Ectodermal cell (in vitro differentiated cells): ENCODE data around the gene DSN1. TPM values are rescaled to one million over a fixed set of nuclear protein-coding genes. Genes with fewer than 3 reads are reported as not detected.
A peak's percentile ranks its signal among the peaks of the same experiment; 100 is the strongest.

Experiments
- H3K27ac ChIP-seq: 2 replicates; pipeline ENCODE4 v1.7.0; 2013; ENCODE audit warnings: mild to moderate bottlenecking, low read depth, low read length; ENCODE audit not compliant: insufficient read depth, poor library complexity, severe bottlenecking
- H3K27me3 ChIP-seq: 2 replicates; pipeline ENCODE4 v1.7.0; 2013; ENCODE audit warnings: mild to moderate bottlenecking, low read length; ENCODE audit not compliant: insufficient read depth, control insufficient read depth, poor library complexity, severe bottlenecking
- H3K36me3 ChIP-seq: one replicate; pipeline ENCODE4 v1.7.0; 2013; ENCODE audit warnings: low read length; ENCODE audit not compliant: control insufficient read depth, insufficient read depth
- H3K4me1 ChIP-seq: one replicate; pipeline ENCODE4 v1.7.0; 2013; ENCODE audit warnings: low read length; ENCODE audit not compliant: control insufficient read depth, insufficient read depth
- H3K4me3 ChIP-seq: 2 replicates; pipeline ENCODE4 v1.7.0; 2013; ENCODE audit warnings: low read depth, low read length, control low read depth; ENCODE audit not compliant: insufficient read depth
- H3K9me3 ChIP-seq: 2 replicates; pipeline ENCODE4 v1.7.0; 2013; ENCODE audit warnings: mild to moderate bottlenecking, low read length, moderate library complexity; ENCODE audit not compliant: control insufficient read depth
- WGBS, 2 experiments: methylation state at CpG; one replicate each; pipeline ENCODE4 v1.1.7; 2013; ENCODE audit warnings: missing lambda C conversion rate in 2 of 2; 5-methylcytosine and 5-hydroxymethylcytosine counted together
- polyA plus RNA-seq, 4 experiments: library from polyadenylated mRNA; stranded (reverse); fragments of 50-300 nt; gene quantifications; one replicate each; pipeline ENCODE4 v1.2.3, GENCODE V29; 2013

Gene DSN1
- polyA plus RNA-seq (2013, experiment 1 of 4) = 35.8 TPM
- polyA plus RNA-seq (2013, experiment 2 of 4) = 37.2 TPM
- polyA plus RNA-seq (2013, experiment 3 of 4) = 28.6 TPM
- 29.3 TPM for polyA plus RNA-seq (2013, experiment 4 of 4)

DNA sequence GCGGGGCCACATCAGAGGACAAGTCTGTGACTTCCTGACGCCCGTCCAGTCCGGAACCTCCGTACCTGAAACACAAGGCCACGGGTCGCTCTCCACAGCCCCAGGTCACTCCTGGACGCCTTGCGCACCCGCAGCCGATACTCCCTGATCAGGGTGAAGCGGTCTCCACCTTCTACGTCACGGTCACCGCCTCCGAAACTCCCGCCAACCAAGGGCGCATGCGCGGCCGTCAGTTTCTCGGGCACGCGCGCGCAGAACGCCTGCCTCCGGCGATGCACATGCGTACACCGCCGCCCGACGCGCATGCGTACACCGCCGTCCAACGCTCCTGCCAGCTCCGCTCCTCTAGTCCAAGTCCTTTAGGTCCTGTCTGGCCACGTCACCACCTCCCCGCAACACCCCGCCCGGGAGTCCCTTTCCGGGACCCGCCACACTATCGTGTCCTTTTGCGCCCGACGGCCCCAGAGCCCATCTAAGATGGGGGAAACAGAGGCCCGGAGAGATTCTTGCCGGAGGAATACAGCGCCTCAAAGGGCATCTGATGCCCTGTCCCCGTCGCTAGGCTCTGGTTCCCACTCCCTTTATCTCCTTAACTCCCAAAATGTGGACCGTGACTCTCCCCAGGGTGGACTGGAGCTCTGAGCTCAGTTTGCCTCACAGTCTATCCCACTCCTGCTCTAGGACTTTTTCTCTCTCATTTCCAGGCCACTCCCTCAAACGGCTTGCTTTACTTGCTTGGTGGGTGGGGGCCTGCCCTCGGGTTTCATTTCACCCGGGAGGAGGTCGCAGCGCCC is at the start of gene DSN1:
Gene DSN1 (minus strand): TSS at position 167 of the 794 bp plus-strand sequence. CDS start 2,305 bp downstream, outside the sequence.
- Histone ChIP-seq H3K4me3 (peak within 1 kb of the TSS; percentile 75), H3K36me3 (no peaks in the 10 kb centered on the region), H3K9me3 (no peaks in the 10 kb centered on the region), H3K27ac (peak within 1 kb of the TSS; percentile 61), H3K4me1 (no peaks in the 10 kb centered on the region), H3K27me3 (no peaks in the 10 kb centered on the region)
- 0% methylated on average over 61 of the region's 61 CpGs for WGBS, 2 experiments

DNA sequence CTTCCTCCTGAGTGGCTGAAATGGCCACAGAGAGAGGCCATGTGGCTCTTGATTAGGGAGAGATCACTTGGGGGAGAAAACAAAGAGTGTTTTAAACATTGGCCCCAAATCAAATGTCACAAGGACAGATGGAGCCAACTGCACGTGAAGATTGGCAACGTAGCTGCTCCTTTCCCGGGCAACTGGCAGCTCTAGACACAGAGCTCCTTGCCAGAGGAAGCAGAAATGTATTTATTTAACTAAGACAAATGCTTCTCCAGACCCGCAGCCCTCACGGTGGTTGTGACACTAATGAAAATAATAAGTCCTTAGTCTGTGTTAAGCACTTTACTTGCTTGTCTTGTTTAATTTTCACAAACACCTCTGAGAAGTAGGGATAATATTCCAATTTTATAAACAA is 49.6 kb upstream of the DSN1 start:
- no peak overlapping the region for H3K4me3 ChIP-seq
- no peaks in the 10 kb centered on the region for H3K27me3 ChIP-seq
- no peaks in the 10 kb centered on the region for H3K9me3 ChIP-seq
- WGBS, 2 experiments = 95 to 98% methylated on average over 5 of the region's 5 CpGs
- H3K4me1 ChIP-seq = peaks cover 8% of the 10 kb centered on the region
- no peak overlapping the region for H3K27ac ChIP-seq
- H3K36me3 ChIP-seq = peaks cover 10% of the 10 kb centered on the region

DNA sequence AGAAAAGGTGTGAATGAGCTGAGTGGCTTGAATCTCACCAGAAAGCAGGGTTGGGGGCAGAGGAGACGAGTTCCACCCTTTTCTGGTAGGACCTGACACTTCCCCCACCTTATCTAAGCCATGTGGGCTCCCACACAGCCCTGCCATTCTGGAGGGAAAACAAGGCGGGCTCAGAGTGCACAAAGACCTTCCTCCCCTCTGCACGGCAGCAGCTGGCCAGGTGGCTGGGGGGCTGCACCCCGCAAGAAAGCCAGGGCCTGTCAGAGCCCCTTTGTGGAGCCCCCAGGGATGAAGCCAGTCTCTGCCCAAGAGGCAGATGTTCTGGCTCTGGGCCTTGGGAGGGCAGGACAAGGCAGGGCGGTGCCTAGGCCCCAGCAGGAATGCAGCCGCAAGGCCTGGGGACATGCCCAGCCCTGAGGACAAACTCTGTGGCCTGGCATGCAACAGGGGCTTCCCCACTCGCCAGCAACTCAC is 48.4 kb upstream of the DSN1 start:
- peaks cover 6% of the 10 kb centered on the region for H3K36me3 ChIP-seq

GRCh38 chr20:36820928-36821327 is 47.4 kb upstream of the DSN1 start:
- Histone ChIP-seq H3K36me3 (peaks cover 14% of the 10 kb centered on the region), H3K27me3 (no peaks in the 10 kb centered on the region), H3K4me3 (no peak overlapping the region), H3K4me1 (peaks cover 8% of the 10 kb centered on the region), H3K27ac (no peak overlapping the region), H3K9me3 (no peaks in the 10 kb centered on the region)
- 88 to 98% methylated on average over 5 of the region's 5 CpGs for WGBS, 2 experiments

More for the DNA sequence above, 48.4 kb upstream of the DSN1 start:
- Histone ChIP-seq H3K27me3 (no peaks in the 10 kb centered on the region), H3K9me3 (no peaks in the 10 kb centered on the region), H3K4me1 (peaks cover 8% of the 10 kb centered on the region), H3K27ac (no peak overlapping the region), H3K4me3 (no peak overlapping the region)
- 73 to 76% methylated on average over 7 of the region's 7 CpGs for WGBS, 2 experiments

- H3K4me1 ChIP-seq = peaks cover 8% of the 10 kb centered on the region
- no peaks in the 10 kb centered on the region for H3K9me3 ChIP-seq
- WGBS, 2 experiments = 29 to 45% methylated on average over 1 of the region's 1 CpG
- H3K4me3 ChIP-seq = no peak overlapping the region
- H3K36me3 ChIP-seq = peaks cover 23% of the 10 kb centered on the region
- H3K27me3 ChIP-seq = no peaks in the 10 kb centered on the region
- peak overlapping the region; percentile 50 for H3K27ac ChIP-seq
Observed at GRCh38 chr20:36820073-36820472, 46.5 kb upstream of the DSN1 start.

- Histone ChIP-seq H3K27me3 (no peaks in the 10 kb centered on the region), H3K27ac (peak overlapping the region; percentile 50), H3K36me3 (peaks cover 26% of the 10 kb centered on the region), H3K4me1 (peaks cover 8% of the 10 kb centered on the region), H3K4me3 (no peak overlapping the region), H3K9me3 (no peaks in the 10 kb centered on the region)
- WGBS, 2 experiments = 35 to 36% methylated on average over 5 of the region's 5 CpGs
Observed at GRCh38 chr20:36819659-36820058, 46.1 kb upstream of the DSN1 start.

DNA sequence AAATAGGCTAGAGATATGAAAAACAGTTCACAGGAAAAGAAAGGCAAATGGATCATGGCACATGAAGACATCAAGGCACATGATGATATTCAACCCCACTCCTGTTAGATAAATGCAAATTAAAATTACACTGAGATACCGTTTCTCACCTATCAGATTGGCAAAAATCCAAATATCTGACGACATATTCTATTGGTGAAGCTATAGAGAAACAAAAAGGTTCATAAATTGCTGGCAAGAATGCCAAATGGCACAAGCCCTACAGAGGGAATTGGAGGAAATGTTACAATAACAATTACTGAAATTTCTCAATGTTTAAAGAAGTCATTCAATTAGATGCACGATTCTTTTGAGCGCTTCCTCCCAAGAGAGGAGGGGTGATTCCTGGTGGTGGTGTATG is 45.3 kb upstream of the DSN1 start:
- Histone ChIP-seq H3K27ac (no peak overlapping the region), H3K36me3 (peaks cover 26% of the 10 kb centered on the region), H3K4me3 (no peak overlapping the region), H3K27me3 (no peaks in the 10 kb centered on the region), H3K9me3 (no peaks in the 10 kb centered on the region), H3K4me1 (peaks cover 8% of the 10 kb centered on the region)
- WGBS, 2 experiments = 99 to 100% methylated on average over 4 of the region's 4 CpGs

DNA sequence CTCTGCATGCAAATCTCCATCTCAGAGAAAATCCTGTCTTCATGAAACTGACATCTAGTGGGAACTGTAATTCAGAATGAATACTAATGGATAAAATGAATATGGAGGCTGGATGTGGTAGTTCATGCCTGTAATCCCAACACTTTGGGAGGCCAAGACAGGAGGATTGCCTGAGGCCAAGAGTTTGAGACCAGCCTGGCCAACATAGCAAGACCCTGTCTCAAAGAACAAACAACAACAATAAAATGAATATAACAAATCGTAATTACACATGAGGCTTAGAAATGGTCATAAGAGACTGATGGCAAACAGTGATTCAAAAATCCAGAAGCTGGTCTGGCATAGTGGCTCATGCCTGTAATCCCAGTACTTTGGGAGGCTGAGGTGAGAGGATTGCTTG is 44.6 kb upstream of the DSN1 start:
- 95 to 96% methylated on average over 1 of the region's 1 CpG for WGBS, 2 experiments
- Histone ChIP-seq H3K27me3 (no peaks in the 10 kb centered on the region), H3K36me3 (peaks cover 26% of the 10 kb centered on the region), H3K9me3 (no peaks in the 10 kb centered on the region), H3K4me3 (no peak overlapping the region), H3K27ac (no peak overlapping the region), H3K4me1 (peaks cover 8% of the 10 kb centered on the region)

DNA sequence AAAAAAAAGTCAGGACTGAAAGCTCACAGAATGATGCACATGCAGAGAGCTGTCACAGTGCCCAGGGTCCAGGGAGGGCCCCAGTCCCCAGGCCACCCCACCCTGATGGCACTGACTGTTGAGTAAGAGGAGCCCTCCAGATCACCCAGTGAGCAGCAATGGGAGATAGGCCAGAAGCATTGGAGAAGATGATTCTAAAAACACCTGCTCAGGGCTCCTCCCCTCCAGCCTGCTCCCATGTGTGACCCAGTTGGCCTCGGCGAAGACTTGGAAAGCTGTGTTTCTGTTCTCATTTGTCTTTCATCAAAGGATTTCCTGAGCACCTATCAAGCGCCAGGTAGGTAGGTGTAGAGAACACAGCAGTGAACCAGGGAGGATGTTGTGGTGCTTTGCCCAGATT is 43.9 kb upstream of the DSN1 start:
- Histone ChIP-seq H3K4me1 (peaks cover 8% of the 10 kb centered on the region), H3K27ac (no peak overlapping the region), H3K9me3 (no peaks in the 10 kb centered on the region), H3K36me3 (peaks cover 32% of the 10 kb centered on the region), H3K4me3 (no peak overlapping the region), H3K27me3 (no peaks in the 10 kb centered on the region)
- WGBS, 2 experiments = 96 to 100% methylated on average over 3 of the region's 3 CpGs

DNA sequence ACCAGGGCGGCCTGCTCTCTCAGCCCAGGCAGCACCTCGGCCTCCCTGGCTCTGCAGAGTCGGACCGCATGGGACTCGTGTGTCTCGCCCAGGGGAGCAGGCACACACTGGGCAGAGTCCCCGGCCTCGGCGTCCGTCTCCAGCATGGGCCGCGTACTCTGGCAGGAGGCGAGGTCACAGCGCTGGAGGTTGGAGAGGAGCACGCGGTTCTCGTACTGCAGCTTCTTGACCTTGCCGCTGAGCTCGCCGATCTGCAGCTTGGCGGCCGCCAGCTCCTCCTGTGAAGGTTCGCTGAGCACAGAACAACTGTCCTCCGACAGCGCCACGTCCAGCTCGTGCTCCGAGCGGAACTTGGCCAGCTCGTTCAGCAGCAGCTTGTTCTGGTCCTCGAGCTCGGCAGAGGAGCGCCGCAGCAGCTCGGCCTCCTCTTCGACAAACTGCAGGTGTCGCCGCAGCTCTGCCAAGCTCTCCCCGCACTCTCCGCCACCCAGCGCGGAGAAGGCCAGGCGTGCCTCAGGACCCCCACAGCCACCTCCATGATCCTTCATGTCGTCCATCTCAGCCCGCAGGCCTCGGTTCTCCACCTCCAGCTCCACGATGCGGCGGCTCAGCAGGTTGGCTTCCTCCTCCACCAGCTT is 42.0 kb upstream of the DSN1 start:
- H3K36me3 ChIP-seq = peaks cover 41% of the 10 kb centered on the region
- H3K27me3 ChIP-seq = no peaks in the 10 kb centered on the region
- no peaks in the 10 kb centered on the region for H3K9me3 ChIP-seq
- no peak overlapping the region for H3K27ac ChIP-seq
- WGBS, 2 experiments = 94 to 96% methylated on average over 49 of the region's 49 CpGs
- H3K4me3 ChIP-seq = no peak overlapping the region
- H3K4me1 ChIP-seq = peaks cover 8% of the 10 kb centered on the region
